Vagina (tissue), 2 donors: ENCODE results near the gene TOPAZ1. TPM values are rescaled to one million over a fixed set of nuclear protein-coding genes. Genes with fewer than 3 reads are reported as not detected.

Experiments used
- DNase-seq, 2 donors: peaks; one replicate each; pipeline ENCODE4 v3.0.0-alpha.2; 2017; ENCODE audit errors: extremely low spot score in 2 of 2
- H3K27ac ChIP-seq: fragments of 200-600 bp; sonication (generic); one replicate; pipeline ENCODE4 v1.5.1; 2019
- H3K27me3 ChIP-seq: fragments of 200-600 bp; sonication (generic); one replicate; pipeline ENCODE4 v1.5.1; 2019
- H3K36me3 ChIP-seq, 2 donors: fragments of 200-600 bp; sonication (generic); one replicate each; pipeline ENCODE4 v1.5.1; 2017 to 2019
- H3K4me1 ChIP-seq: fragments of 200-600 bp; sonication (generic); one replicate; pipeline ENCODE4 v1.5.1; 2019
- H3K4me3 ChIP-seq, 2 donors: fragments of 200-600 bp; sonication (generic); 1 replicate in 1 of 2; 2 replicates in 1 of 2; pipeline ENCODE4 v1.5.1; 2016 to 2019
- H3K9me3 ChIP-seq: fragments of 200-600 bp; sonication (generic); one replicate; pipeline ENCODE4 v1.5.1; 2019
- POLR2A ChIP-seq, 2 donors: fragments of 450-650 bp; IDR thresholded peaks; one replicate each; pipeline ENCODE4 v1.6.1; 2017; ENCODE audit warnings: antibody characterized with exemption in 2 of 2, mild to moderate bottlenecking in 2 of 2, moderate library complexity in 2 of 2
- POLR2AphosphoS5 ChIP-seq, 2 donors: sonication (generic); formaldehyde crosslinking; IDR thresholded peaks; one replicate each; pipeline ENCODE4 v1.9.0; 2017; ENCODE audit warnings: antibody characterized with exemption in 2 of 2, mild to moderate bottlenecking in 2 of 2, low read depth in 1 of 2; ENCODE audit not compliant: insufficient read depth in 1 of 2
- intact Hi-C: fragments of 100-400 bp; cut with DNase I; formaldehyde crosslinking; loops from one replicate; pipeline ENCODE4 v1.15.1; 2023
- total RNA-seq: library from RNA; depleted of rRNA; stranded (reverse); fragments of >200 nt; gene quantifications from one replicate; pipeline ENCODE4 v1.2.3, GENCODE V29; 2016
- TF ChIP-seq, protein P1 (sequence below), 3 experiments: fragments of 450-650 bp in 2 of 3; fragments of 200-600 bp in 1 of 3; sonication (generic) in 1 of 3; IDR thresholded peaks; one replicate each; pipeline ENCODE4 v1.5.1; 2017 to 2019; ENCODE audit warnings: antibody characterized with exemption in 3 of 3, mild to moderate bottlenecking in 2 of 3, moderate library complexity in 2 of 3

TOPAZ1 gene
- total RNA-seq, 1 donor from 2014 or later: not detected

DNA sequence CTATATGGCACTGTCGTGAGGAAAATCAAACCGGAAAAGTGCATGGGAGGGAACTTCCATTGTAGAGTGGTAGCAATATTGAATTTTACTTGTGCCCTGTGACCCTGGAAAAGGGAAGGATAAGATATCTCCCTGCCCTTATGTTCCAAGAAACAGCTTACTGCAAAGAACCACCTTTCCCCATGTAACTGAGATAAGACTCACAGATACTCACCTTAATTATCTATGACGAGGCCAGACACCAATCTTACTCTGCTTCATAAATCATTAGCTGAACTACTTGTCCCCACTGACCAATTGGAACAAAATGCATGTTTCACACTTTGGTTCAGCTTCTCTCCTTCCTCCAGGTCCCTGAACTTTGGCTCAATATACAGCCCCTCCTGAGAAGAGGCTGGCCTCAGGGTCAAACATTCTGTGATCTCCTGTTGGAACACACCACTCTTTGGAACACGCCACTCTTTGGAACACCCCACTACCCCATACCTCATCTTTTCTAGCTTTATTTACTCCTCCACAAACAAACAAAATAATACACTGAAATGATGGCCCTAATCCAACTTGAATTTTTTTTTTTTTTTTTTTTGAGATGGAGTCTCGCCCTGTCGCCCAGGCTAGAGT lies 6.9 kb upstream of the TOPAZ1 start:
- intact Hi-C loops: no loop called here
- DNase-seq: no peak
- no peak for TF ChIP-seq POLR2AphosphoS5 (IDR thresholded peaks at IDR 0.05; ENCODE audit: insufficient read depth in 1 of 2, low read depth in 1 of 2)
- TF ChIP-seq, protein P1, sequence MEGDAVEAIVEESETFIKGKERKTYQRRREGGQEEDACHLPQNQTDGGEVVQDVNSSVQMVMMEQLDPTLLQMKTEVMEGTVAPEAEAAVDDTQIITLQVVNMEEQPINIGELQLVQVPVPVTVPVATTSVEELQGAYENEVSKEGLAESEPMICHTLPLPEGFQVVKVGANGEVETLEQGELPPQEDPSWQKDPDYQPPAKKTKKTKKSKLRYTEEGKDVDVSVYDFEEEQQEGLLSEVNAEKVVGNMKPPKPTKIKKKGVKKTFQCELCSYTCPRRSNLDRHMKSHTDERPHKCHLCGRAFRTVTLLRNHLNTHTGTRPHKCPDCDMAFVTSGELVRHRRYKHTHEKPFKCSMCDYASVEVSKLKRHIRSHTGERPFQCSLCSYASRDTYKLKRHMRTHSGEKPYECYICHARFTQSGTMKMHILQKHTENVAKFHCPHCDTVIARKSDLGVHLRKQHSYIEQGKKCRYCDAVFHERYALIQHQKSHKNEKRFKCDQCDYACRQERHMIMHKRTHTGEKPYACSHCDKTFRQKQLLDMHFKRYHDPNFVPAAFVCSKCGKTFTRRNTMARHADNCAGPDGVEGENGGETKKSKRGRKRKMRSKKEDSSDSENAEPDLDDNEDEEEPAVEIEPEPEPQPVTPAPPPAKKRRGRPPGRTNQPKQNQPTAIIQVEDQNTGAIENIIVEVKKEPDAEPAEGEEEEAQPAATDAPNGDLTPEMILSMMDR (IDR thresholded peaks at IDR 0.05): no peak
- TF ChIP-seq POLR2A (IDR thresholded peaks at IDR 0.05): no peak
- H3K4me3 ChIP-seq: no peak overlapping the region
- no peak overlapping the region for H3K27ac ChIP-seq
- H3K36me3 ChIP-seq: no peaks in the 10 kb centered on the region
- H3K4me1 ChIP-seq: no peaks in the 10 kb centered on the region
- H3K27me3 ChIP-seq: no peaks in the 10 kb centered on the region
- H3K9me3 ChIP-seq: no peaks in the 10 kb centered on the region

DNA sequence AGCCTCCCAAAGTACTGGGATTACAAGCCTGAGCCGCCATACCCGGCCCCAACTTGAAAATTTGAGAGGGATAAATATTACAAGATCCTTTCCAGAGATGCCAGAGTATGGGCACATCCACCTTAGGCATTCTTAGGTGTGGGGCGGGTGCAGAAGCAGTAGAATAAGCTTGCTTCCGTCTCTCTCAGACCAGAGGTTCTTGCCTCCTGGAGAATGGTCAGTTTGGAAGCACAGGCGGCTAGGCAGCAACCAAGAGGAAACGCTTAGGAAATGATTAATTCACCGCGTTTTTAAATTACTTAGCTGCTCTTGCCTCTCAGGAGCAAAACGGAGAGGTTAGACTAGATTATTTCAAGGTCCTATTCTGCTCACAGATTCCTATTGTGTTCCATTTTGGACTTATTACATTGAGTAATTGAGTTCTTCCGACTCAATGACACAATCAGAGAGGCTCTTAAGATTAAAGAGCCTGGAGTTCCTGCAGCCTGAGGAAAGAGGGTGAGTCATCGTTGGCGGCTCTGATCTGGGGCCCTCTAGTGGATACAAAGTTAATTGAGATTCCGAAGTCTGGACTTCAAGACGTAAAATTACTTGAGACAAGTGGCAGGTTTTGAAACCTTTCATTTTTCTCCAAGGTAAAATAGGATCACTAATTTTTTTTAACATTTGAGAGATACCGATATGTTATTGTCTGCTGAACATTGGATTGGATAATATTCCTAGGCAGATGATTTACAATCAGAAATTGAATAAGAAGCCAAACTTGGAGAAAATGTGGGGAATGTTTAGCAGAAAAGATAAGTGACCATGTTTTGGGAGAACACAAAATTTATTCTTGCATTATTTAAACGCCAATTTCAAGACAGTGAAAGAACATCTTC lies 5.8 kb upstream of the TOPAZ1 start:
- intact Hi-C loops: no loop called here
- H3K36me3 ChIP-seq: no peaks in the 10 kb centered on the region
- no peaks in the 10 kb centered on the region for H3K4me1 ChIP-seq
- DNase-seq: no peak
- TF ChIP-seq POLR2AphosphoS5 (IDR thresholded peaks at IDR 0.05; ENCODE audit: insufficient read depth in 1 of 2, low read depth in 1 of 2) (peak in 1 of 2 donors; percentile 87), POLR2A (IDR thresholded peaks at IDR 0.05) (no peak)
- TF ChIP-seq, protein P1 (IDR thresholded peaks at IDR 0.05): peak; percentile 23 to 46 (median 42)
- H3K27me3 ChIP-seq: no peaks in the 10 kb centered on the region
- H3K4me3 ChIP-seq: no peak overlapping the region
- no peaks in the 10 kb centered on the region for H3K9me3 ChIP-seq
- no peak overlapping the region for H3K27ac ChIP-seq

DNA sequence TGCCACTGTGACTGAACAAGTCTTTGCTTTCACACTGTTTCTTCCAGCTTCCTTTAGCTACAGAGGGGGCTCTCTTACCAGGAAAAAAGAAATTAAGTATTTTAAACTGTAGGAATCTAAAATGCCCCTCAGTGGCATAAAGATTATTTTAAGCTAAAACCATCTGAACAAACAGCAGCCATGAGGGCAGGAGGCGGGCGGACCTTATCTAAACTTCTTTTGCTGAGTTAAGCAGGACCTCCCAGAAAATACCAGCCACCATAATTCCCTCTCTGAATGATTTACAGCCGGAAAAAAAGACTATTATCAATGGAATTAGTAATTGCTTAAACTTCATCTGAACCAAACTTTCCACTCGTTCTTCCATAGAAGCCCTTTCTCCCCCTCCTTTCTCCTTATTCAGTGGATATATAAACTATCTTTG lies 5.2 kb upstream of the TOPAZ1 start:
- Histone ChIP-seq H3K36me3 (no peaks in the 10 kb centered on the region), H3K27ac (no peak overlapping the region), H3K4me3 (no peak overlapping the region), H3K27me3 (no peaks in the 10 kb centered on the region), H3K4me1 (no peaks in the 10 kb centered on the region), H3K9me3 (no peaks in the 10 kb centered on the region)
- DNase-seq: no peak
- intact Hi-C loops: no loop called here
- TF ChIP-seq POLR2A (IDR thresholded peaks at IDR 0.05) (no peak), POLR2AphosphoS5 (IDR thresholded peaks at IDR 0.05; ENCODE audit: insufficient read depth in 1 of 2, low read depth in 1 of 2) (no peak)
- TF ChIP-seq, protein P1 (IDR thresholded peaks at IDR 0.05): no peak

DNA sequence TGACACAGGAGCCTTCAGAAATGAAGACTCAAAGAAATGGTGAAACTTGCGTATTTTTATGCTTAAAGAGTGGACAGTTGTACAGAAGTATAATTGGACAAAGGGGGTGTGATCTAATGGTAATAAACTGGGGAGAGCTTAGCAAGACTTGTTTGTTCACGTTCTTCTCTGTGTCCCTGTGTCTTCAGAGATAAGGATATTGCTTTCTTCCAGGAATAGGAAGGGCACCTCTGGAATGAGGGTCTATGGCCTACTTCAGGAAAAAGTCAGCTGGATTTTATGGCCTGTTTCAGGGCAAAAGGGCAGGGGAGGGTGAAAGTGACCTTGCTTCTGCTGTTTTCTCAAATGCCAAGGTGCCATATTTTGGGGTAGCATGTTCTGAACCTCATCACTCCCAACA lies 4.5 kb upstream of the TOPAZ1 start:
- Histone ChIP-seq H3K27ac (no peak overlapping the region), H3K9me3 (no peaks in the 10 kb centered on the region), H3K36me3 (no peaks in the 10 kb centered on the region), H3K4me1 (no peaks in the 10 kb centered on the region), H3K4me3 (no peak overlapping the region), H3K27me3 (no peaks in the 10 kb centered on the region)
- no peak for DNase-seq
- intact Hi-C loops: no loop called here
- no peak for TF ChIP-seq POLR2A (IDR thresholded peaks at IDR 0.05)
- TF ChIP-seq, protein P1 (IDR thresholded peaks at IDR 0.05): no peak
- no peak for TF ChIP-seq POLR2AphosphoS5 (IDR thresholded peaks at IDR 0.05; ENCODE audit: insufficient read depth in 1 of 2, low read depth in 1 of 2)

DNA sequence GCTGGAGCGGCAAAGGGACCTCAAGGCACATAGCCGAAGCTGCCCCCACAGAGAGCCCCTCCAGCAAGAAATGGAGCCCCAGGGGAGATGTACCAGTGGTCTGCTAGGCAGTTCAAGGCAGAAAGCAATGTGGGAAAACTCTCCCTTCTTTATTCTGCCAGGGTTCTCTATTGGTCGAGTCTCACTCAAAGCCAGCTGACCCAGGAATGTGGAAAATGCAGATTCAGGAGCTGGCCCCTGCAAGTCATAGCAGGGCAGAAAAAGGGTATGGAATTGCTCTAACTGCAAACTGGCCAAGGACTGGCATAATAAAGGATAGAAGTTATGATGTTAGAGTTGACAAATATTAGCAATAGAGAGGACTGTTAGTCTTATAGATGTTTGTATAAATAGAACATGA lies 4.0 kb upstream of the TOPAZ1 start:
- TF ChIP-seq, protein P1 (IDR thresholded peaks at IDR 0.05): no peak
- TF ChIP-seq POLR2A (IDR thresholded peaks at IDR 0.05) (no peak), POLR2AphosphoS5 (IDR thresholded peaks at IDR 0.05; ENCODE audit: insufficient read depth in 1 of 2, low read depth in 1 of 2) (no peak)

More for the DNA sequence above, 4.0 kb upstream of the TOPAZ1 start:
- Histone ChIP-seq H3K27ac (no peak overlapping the region), H3K36me3 (no peaks in the 10 kb centered on the region), H3K4me1 (no peaks in the 10 kb centered on the region), H3K27me3 (no peaks in the 10 kb centered on the region), H3K9me3 (no peaks in the 10 kb centered on the region), H3K4me3 (no peak overlapping the region)
- DNase-seq: no peak
- intact Hi-C loops: no loop called here
